ENCODE measurements around the gene MEGF9.
"Not testable (repeated sequence)": the region's sequence is repeated elsewhere in the genome, so short reads cannot be mapped to it uniquely, and the experiment has no call there.

Gene MEGF9

GRCh38 chr9:120642129-120642770, 72.0 kb downstream of the MEGF9 start:
- Histone ChIP-seq H3K9me3 (ENCODE audit: control insufficient read depth in 2 of 2, low read length in 2 of 2) (no peaks in the 10 kb centered on the region), H3K4me3 (ENCODE audit: low read length in 2 of 2) (no peak overlapping the region), H3K27ac (ENCODE audit: low read length) (no peak overlapping the region), H3K4me1 (ENCODE audit: control insufficient read depth, insufficient read depth, low read length) (no peaks in the 10 kb centered on the region), H3K27me3 (ENCODE audit: control insufficient read depth in 1 of 2, insufficient read depth in 2 of 2, low read length in 2 of 2) (no peaks in the 10 kb centered on the region), H3K9ac (ENCODE audit: low read length in 2 of 2) (no peak overlapping the region), H3K36me3 (ENCODE audit: control insufficient read depth in 2 of 2, insufficient read depth in 2 of 2, low read length in 2 of 2) (no peaks in the 10 kb centered on the region)

GRCh38 chr9:120640874-120641273, 73.4 kb downstream of the MEGF9 start:
- H3K9ac ChIP-seq (ENCODE audit: low read length in 2 of 2) = not testable (repeated sequence)

GRCh38 chr9:120640380-120640779, 73.9 kb downstream of the MEGF9 start:
- no peaks in the 10 kb centered on the region for H3K9me3 ChIP-seq (ENCODE audit: control insufficient read depth in 2 of 2, low read length in 2 of 2)
- H3K36me3 ChIP-seq (ENCODE audit: control insufficient read depth in 2 of 2, insufficient read depth in 2 of 2, low read length in 2 of 2) = no peaks in the 10 kb centered on the region
- H3K27me3 ChIP-seq (ENCODE audit: control insufficient read depth in 1 of 2, insufficient read depth in 2 of 2, low read length in 2 of 2) = no peaks in the 10 kb centered on the region
- H3K4me3 ChIP-seq (ENCODE audit: low read length in 2 of 2) = no peak overlapping the region
- no peak overlapping the region for H3K9ac ChIP-seq (ENCODE audit: low read length in 2 of 2)
- no peaks in the 10 kb centered on the region for H3K4me1 ChIP-seq (ENCODE audit: control insufficient read depth, insufficient read depth, low read length)
- H3K27ac ChIP-seq (ENCODE audit: low read length) = no peak overlapping the region

More at GRCh38 chr9:120640874-120641273, 73.4 kb downstream of the MEGF9 start:
- H3K4me1 ChIP-seq (ENCODE audit: control insufficient read depth, insufficient read depth, low read length); H3K9me3 ChIP-seq (ENCODE audit: control insufficient read depth in 2 of 2, low read length in 2 of 2); H3K27ac ChIP-seq (ENCODE audit: low read length); H3K36me3 ChIP-seq (ENCODE audit: control insufficient read depth in 2 of 2, insufficient read depth in 2 of 2, low read length in 2 of 2); H3K4me3 ChIP-seq (ENCODE audit: low read length in 2 of 2); H3K27me3 ChIP-seq (ENCODE audit: control insufficient read depth in 1 of 2, insufficient read depth in 2 of 2, low read length in 2 of 2): not testable (repeated sequence)

GRCh38 chr9:120637919-120638318, 76.4 kb downstream of the MEGF9 start:
- no peaks in the 10 kb centered on the region for H3K9me3 ChIP-seq (ENCODE audit: control insufficient read depth in 2 of 2, low read length in 2 of 2)
- no peaks in the 10 kb centered on the region for H3K27me3 ChIP-seq (ENCODE audit: control insufficient read depth in 1 of 2, insufficient read depth in 2 of 2, low read length in 2 of 2)
- no peak overlapping the region for H3K9ac ChIP-seq (ENCODE audit: low read length in 2 of 2)
- no peaks in the 10 kb centered on the region for H3K4me1 ChIP-seq (ENCODE audit: control insufficient read depth, insufficient read depth, low read length)
- no peak overlapping the region for H3K4me3 ChIP-seq (ENCODE audit: low read length in 2 of 2)
- no peak overlapping the region for H3K27ac ChIP-seq (ENCODE audit: low read length)
- no peaks in the 10 kb centered on the region for H3K36me3 ChIP-seq (ENCODE audit: control insufficient read depth in 2 of 2, insufficient read depth in 2 of 2, low read length in 2 of 2)

GRCh38 chr9:120636194-120636957, 77.9 kb downstream of the MEGF9 start:
- Histone ChIP-seq H3K4me1 (ENCODE audit: control insufficient read depth, insufficient read depth, low read length) (no peaks in the 10 kb centered on the region), H3K27me3 (ENCODE audit: control insufficient read depth in 1 of 2, insufficient read depth in 2 of 2, low read length in 2 of 2) (no peaks in the 10 kb centered on the region), H3K36me3 (ENCODE audit: control insufficient read depth in 2 of 2, insufficient read depth in 2 of 2, low read length in 2 of 2) (no peaks in the 10 kb centered on the region), H3K9ac (ENCODE audit: low read length in 2 of 2) (no peak overlapping the region), H3K4me3 (ENCODE audit: low read length in 2 of 2) (no peak overlapping the region), H3K9me3 (ENCODE audit: control insufficient read depth in 2 of 2, low read length in 2 of 2) (no peaks in the 10 kb centered on the region), H3K27ac (ENCODE audit: low read length) (no peak overlapping the region)

GRCh38 chr9:120635011-120635410, 79.3 kb downstream of the MEGF9 start:
- Histone ChIP-seq H3K4me1 (ENCODE audit: control insufficient read depth, insufficient read depth, low read length) (no peaks in the 10 kb centered on the region), H3K27ac (ENCODE audit: low read length) (no peak overlapping the region), H3K4me3 (ENCODE audit: low read length in 2 of 2) (no peak overlapping the region), H3K27me3 (ENCODE audit: control insufficient read depth in 1 of 2, insufficient read depth in 2 of 2, low read length in 2 of 2) (no peaks in the 10 kb centered on the region), H3K9me3 (ENCODE audit: control insufficient read depth in 2 of 2, low read length in 2 of 2) (no peaks in the 10 kb centered on the region), H3K9ac (ENCODE audit: low read length in 2 of 2) (no peak overlapping the region), H3K36me3 (ENCODE audit: control insufficient read depth in 2 of 2, insufficient read depth in 2 of 2, low read length in 2 of 2) (no peaks in the 10 kb centered on the region)

- no peak overlapping the region for H3K4me3 ChIP-seq (ENCODE audit: low read length in 2 of 2)
- H3K36me3 ChIP-seq (ENCODE audit: control insufficient read depth in 2 of 2, insufficient read depth in 2 of 2, low read length in 2 of 2) = no peaks in the 10 kb centered on the region
- H3K9ac ChIP-seq (ENCODE audit: low read length in 2 of 2) = no peak overlapping the region
- H3K27me3 ChIP-seq (ENCODE audit: control insufficient read depth in 1 of 2, insufficient read depth in 2 of 2, low read length in 2 of 2) = no peaks in the 10 kb centered on the region
- no peak overlapping the region for H3K27ac ChIP-seq (ENCODE audit: low read length)
- H3K9me3 ChIP-seq (ENCODE audit: control insufficient read depth in 2 of 2, low read length in 2 of 2) = no peaks in the 10 kb centered on the region
- no peaks in the 10 kb centered on the region for H3K4me1 ChIP-seq (ENCODE audit: control insufficient read depth, insufficient read depth, low read length)
Observed at GRCh38 chr9:120630333-120630732, 83.9 kb downstream of the MEGF9 start.

- H3K27ac ChIP-seq (ENCODE audit: low read length); H3K9ac ChIP-seq (ENCODE audit: low read length in 2 of 2); H3K4me1 ChIP-seq (ENCODE audit: control insufficient read depth, insufficient read depth, low read length); H3K4me3 ChIP-seq (ENCODE audit: low read length in 2 of 2); H3K9me3 ChIP-seq (ENCODE audit: control insufficient read depth in 2 of 2, low read length in 2 of 2); H3K36me3 ChIP-seq (ENCODE audit: control insufficient read depth in 2 of 2, insufficient read depth in 2 of 2, low read length in 2 of 2); H3K27me3 ChIP-seq (ENCODE audit: control insufficient read depth in 1 of 2, insufficient read depth in 2 of 2, low read length in 2 of 2): not testable (repeated sequence)
Observed at GRCh38 chr9:120628925-120629497, 85.3 kb downstream of the MEGF9 start.

- H3K4me3 ChIP-seq (ENCODE audit: low read length in 2 of 2) = no peak overlapping the region
- H3K4me1 ChIP-seq (ENCODE audit: control insufficient read depth, insufficient read depth, low read length) = no peaks in the 10 kb centered on the region
- no peaks in the 10 kb centered on the region for H3K9me3 ChIP-seq (ENCODE audit: control insufficient read depth in 2 of 2, low read length in 2 of 2)
- H3K9ac ChIP-seq (ENCODE audit: low read length in 2 of 2) = no peak overlapping the region
- no peaks in the 10 kb centered on the region for H3K27me3 ChIP-seq (ENCODE audit: control insufficient read depth in 1 of 2, insufficient read depth in 2 of 2, low read length in 2 of 2)
- H3K27ac ChIP-seq (ENCODE audit: low read length) = no peak overlapping the region
- H3K36me3 ChIP-seq (ENCODE audit: control insufficient read depth in 2 of 2, insufficient read depth in 2 of 2, low read length in 2 of 2) = no peaks in the 10 kb centered on the region
Observed at GRCh38 chr9:120628207-120628924, 85.9 kb downstream of the MEGF9 start.

- Histone ChIP-seq H3K4me1 (ENCODE audit: control insufficient read depth, insufficient read depth, low read length) (no peaks in the 10 kb centered on the region), H3K9me3 (ENCODE audit: control insufficient read depth in 2 of 2, low read length in 2 of 2) (no peaks in the 10 kb centered on the region), H3K27ac (ENCODE audit: low read length) (no peak overlapping the region), H3K27me3 (ENCODE audit: control insufficient read depth in 1 of 2, insufficient read depth in 2 of 2, low read length in 2 of 2) (no peaks in the 10 kb centered on the region), H3K9ac (ENCODE audit: low read length in 2 of 2) (no peak overlapping the region), H3K36me3 (ENCODE audit: control insufficient read depth in 2 of 2, insufficient read depth in 2 of 2, low read length in 2 of 2) (no peaks in the 10 kb centered on the region), H3K4me3 (ENCODE audit: low read length in 2 of 2) (no peak overlapping the region)
Observed at GRCh38 chr9:120627073-120627472, 87.2 kb downstream of the MEGF9 start.

All from stomach smooth muscle (tissue), 2 donors.